ENCODE data around the gene PRICKLE4. TPM values are rescaled to one million over a fixed set of nuclear protein-coding genes. Genes with fewer than 3 reads are reported as not detected.

Gene PRICKLE4
- total RNA-seq, 2 donors from 2014 or later: 3.1 to 4.6 TPM

DNA sequence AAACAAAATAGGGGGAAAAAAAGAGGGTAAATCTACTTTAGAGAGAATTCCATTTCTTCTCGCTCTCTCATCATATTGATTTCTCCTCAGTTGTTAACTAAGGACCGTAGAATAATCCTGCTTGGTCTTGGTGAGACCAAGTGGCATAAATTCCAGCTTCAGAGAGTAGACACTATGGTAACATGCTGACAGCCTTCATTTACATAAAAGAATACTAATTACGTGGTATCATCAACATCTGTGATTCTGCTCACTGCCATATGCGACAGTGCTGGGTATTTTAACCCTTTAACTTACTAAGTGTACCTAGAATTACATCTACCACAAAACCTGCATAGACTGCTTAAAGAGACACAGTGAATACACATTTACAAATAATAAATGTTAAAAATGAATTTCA, 34.0 kb downstream of the PRICKLE4 start:
- TF ChIP-seq CTCF (IDR thresholded peaks at IDR 0.05): no peak
- H3K4me3 ChIP-seq: no peak overlapping the region
- no peaks in the 10 kb centered on the region for H3K36me3 ChIP-seq
- ATAC-seq (ENCODE audit: insufficient number of reproducible peaks, low FRiP score, low read depth): no peak
- H3K27me3 ChIP-seq (replicated peaks; ENCODE audit: insufficient read depth): no peaks in the 10 kb centered on the region
- H3K27ac ChIP-seq: no peak overlapping the region
- no peak for DNase-seq (ENCODE audit: low spot score)
- H3K4me1 ChIP-seq (ENCODE audit: control insufficient read depth in 1 of 2, low read depth in 2 of 2): no peaks in the 10 kb centered on the region
- H3K9me3 ChIP-seq: no peaks in the 10 kb centered on the region

DNA sequence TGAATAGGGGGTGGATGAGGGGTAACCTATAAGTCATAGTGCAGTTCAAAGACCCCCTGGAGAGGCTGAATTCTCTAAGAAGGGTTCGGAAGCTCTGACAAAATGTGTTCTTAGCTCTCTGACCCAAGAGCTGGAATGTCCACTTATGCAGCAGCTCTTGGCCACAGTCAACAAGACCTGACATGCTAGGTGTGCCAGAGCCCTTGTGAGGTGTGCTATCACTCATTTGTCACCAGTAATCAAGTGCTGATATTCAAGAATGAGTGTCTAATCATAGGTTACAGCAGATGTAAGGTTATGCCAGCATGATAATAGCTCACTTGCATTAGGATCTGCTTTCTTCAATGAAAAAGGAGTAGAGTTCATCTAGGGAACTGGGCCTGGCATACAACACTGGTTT, 35.0 kb downstream of the PRICKLE4 start:
- no peak for ATAC-seq (ENCODE audit: insufficient number of reproducible peaks, low FRiP score, low read depth)
- Histone ChIP-seq H3K27me3 (replicated peaks; ENCODE audit: insufficient read depth) (no peaks in the 10 kb centered on the region), H3K4me3 (no peak overlapping the region), H3K4me1 (ENCODE audit: control insufficient read depth in 1 of 2, low read depth in 2 of 2) (no peaks in the 10 kb centered on the region), H3K36me3 (no peaks in the 10 kb centered on the region), H3K27ac (no peak overlapping the region), H3K9me3 (no peaks in the 10 kb centered on the region)
- TF ChIP-seq CTCF (IDR thresholded peaks at IDR 0.05): no peak
- DNase-seq (ENCODE audit: low spot score): no peak

DNA sequence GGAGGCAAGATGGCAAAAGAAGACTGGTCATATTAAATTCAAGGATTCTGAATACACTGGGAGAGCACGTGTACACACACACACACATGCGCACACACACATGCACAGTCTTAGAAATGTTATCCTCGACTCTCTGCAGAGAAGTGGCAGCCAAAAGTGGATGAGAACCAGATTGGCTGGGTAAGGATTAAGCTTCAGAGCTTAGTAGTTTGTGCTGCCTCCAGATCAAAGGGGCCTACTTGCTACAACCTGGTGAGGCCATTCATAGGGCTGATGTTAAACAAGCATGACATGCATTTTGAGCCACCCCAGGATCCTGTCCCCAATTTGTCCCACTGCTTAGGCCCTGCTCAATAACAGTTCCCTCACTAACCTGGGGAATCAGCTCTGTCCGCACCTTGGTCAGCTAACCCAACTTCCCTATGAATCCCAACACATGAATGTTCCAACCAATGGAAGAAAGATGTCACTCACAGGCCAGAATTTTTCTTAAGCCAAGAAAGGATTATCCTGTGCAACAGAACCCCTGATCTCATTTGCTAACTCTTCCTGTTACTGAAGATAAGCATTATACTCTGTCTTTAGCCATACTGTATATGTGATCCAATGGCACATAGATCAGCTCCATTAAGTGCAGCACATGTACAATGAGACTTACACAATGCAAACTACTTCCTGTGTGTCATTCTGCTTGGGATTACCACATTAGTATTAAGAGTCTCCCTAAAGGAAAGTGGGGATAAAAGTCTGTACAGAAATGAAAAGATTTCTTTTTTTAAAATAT, 37.9 kb downstream of the PRICKLE4 start:
- Histone ChIP-seq H3K27me3 (replicated peaks; ENCODE audit: insufficient read depth) (no peaks in the 10 kb centered on the region), H3K9me3 (no peaks in the 10 kb centered on the region), H3K36me3 (peaks cover 3% of the 10 kb centered on the region), H3K27ac (no peak overlapping the region), H3K4me3 (no peak overlapping the region), H3K4me1 (ENCODE audit: control insufficient read depth in 1 of 2, low read depth in 2 of 2) (no peaks in the 10 kb centered on the region)
- DNase-seq (ENCODE audit: low spot score) (no peak), ATAC-seq (ENCODE audit: insufficient number of reproducible peaks, low FRiP score, low read depth) (no peak)
- no peak for TF ChIP-seq CTCF (IDR thresholded peaks at IDR 0.05)

GRCh38 chr6:41821266-41821665, 40.7 kb downstream of the PRICKLE4 start:
- no peak for TF ChIP-seq CTCF (IDR thresholded peaks at IDR 0.05)
- Histone ChIP-seq H3K4me3 (no peak overlapping the region), H3K36me3 (peaks cover 3% of the 10 kb centered on the region), H3K27me3 (replicated peaks; ENCODE audit: insufficient read depth) (no peaks in the 10 kb centered on the region), H3K4me1 (ENCODE audit: control insufficient read depth in 1 of 2, low read depth in 2 of 2) (no peaks in the 10 kb centered on the region), H3K9me3 (no peaks in the 10 kb centered on the region), H3K27ac (no peak overlapping the region)
- DNase-seq (ENCODE audit: low spot score) (no peak), ATAC-seq (ENCODE audit: insufficient number of reproducible peaks, low FRiP score, low read depth) (no peak)

DNA sequence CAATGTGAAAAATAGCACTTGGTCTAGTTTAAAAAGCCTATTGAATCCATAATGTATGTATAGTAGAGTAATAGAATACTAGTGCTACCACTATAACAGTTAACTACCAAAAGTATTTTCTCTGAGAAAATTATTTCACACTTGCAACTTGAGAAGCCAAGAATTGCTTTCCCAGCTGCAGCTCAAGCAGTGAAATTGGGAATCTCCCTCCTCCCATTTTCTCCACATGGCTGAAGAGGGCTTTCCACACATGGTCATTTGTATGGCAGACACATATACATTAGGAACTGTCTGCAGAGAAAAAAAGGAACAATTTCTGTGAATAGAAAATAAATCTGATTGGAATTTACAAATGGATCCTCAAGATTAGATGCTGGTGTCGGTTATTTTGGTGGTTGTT, 41.4 kb downstream of the PRICKLE4 start:
- no peak for TF ChIP-seq CTCF (IDR thresholded peaks at IDR 0.05)
- Histone ChIP-seq H3K9me3 (no peaks in the 10 kb centered on the region), H3K36me3 (peaks cover 3% of the 10 kb centered on the region), H3K4me3 (no peak overlapping the region), H3K27ac (no peak overlapping the region), H3K27me3 (replicated peaks; ENCODE audit: insufficient read depth) (no peaks in the 10 kb centered on the region), H3K4me1 (ENCODE audit: control insufficient read depth in 1 of 2, low read depth in 2 of 2) (no peaks in the 10 kb centered on the region)
- no peak for DNase-seq (ENCODE audit: low spot score)
- ATAC-seq (ENCODE audit: insufficient number of reproducible peaks, low FRiP score, low read depth): no peak
